Common myeloid progenitor, CD34-positive (primary cell): ENCODE data around the gene GRM1.

ENCODE experiments used
- CTCF ChIA-PET: fragments of 350-600 bp; sonication (Branson Sonifier 250); formaldehyde crosslinking; loops from one replicate; lab custom pipeline; 2021; ENCODE audit warnings: antibody characterized with exemption; lab: Charles Lee
- POLR2A ChIA-PET: fragments of 350-600 bp; sonication (Branson Sonifier 250); formaldehyde crosslinking; loops from one replicate; lab custom pipeline; 2021; ENCODE audit warnings: antibody characterized with exemption; lab: Charles Lee
- DNase-seq, 3 donors: peaks; one replicate each; pipeline versions ENCODE4 v3.0.0 to v3.0.0-alpha.2; 2013
- H3K27ac ChIP-seq, 2 experiments: 1 replicate in 1 of 2; 2 replicates in 1 of 2; pipeline ENCODE4 v1.7.0; 2013; ENCODE audit warnings: inconsistent platforms in 2 of 2, low read length in 2 of 2, mild to moderate bottlenecking in 2 of 2, low read depth in 1 of 2, moderate library complexity in 1 of 2; ENCODE audit not compliant: severe bottlenecking in 2 of 2, insufficient read depth in 1 of 2, poor library complexity in 1 of 2
- H3K27me3 ChIP-seq, 5 experiments: replicated peaks in 2 of 5; 1 replicate in 3 of 5; 2 replicates in 2 of 5; pipeline versions ENCODE4 v1.6.1 to v1.7.0; 2013; ENCODE audit warnings: low read length in 4 of 5, mild to moderate bottlenecking in 2 of 5, moderate library complexity in 2 of 5, inconsistent platforms in 1 of 5; ENCODE audit not compliant: insufficient read depth in 5 of 5, control insufficient read depth in 4 of 5
- H3K36me3 ChIP-seq, 4 experiments: 1 replicate in 2 of 4; 2 replicates in 2 of 4; pipeline versions ENCODE4 v1.6.1 to v1.7.0; 2013; ENCODE audit warnings: low read length in 3 of 4, control low read depth in 1 of 4, mild to moderate bottlenecking in 1 of 4; ENCODE audit not compliant: control insufficient read depth in 4 of 4, insufficient read depth in 4 of 4
- H3K4me1 ChIP-seq, 4 experiments: 1 replicate in 3 of 4; 2 replicates in 1 of 4; pipeline versions ENCODE4 v1.6.1 to v1.7.1; 2013; ENCODE audit warnings: low read length in 3 of 4, mild to moderate bottlenecking in 3 of 4, control low read depth in 1 of 4, inconsistent platforms in 1 of 4, moderate library complexity in 1 of 4; ENCODE audit not compliant: control insufficient read depth in 4 of 4, insufficient read depth in 4 of 4; ENCODE audit errors: control extremely low read depth in 1 of 4
- H3K4me3 ChIP-seq, 7 experiments: 1 replicate in 4 of 7; 2 replicates in 3 of 7; pipeline versions ENCODE4 v1.5.1 to v1.7.0; 2013; ENCODE audit warnings: mild to moderate bottlenecking in 7 of 7, low read length in 6 of 7, moderate library complexity in 6 of 7, inconsistent platforms in 2 of 7, low read depth in 2 of 7, control low read depth in 1 of 7; ENCODE audit not compliant: insufficient read depth in 4 of 7, control insufficient read depth in 1 of 7; ENCODE audit errors: extremely low read depth in 1 of 7
- H3K9me3 ChIP-seq, 5 experiments: 1 replicate in 4 of 5; 2 replicates in 1 of 5; pipeline versions ENCODE4 v1.6.1 to v1.7.1; 2013; ENCODE audit warnings: low read length in 4 of 5, mild to moderate bottlenecking in 2 of 5, inconsistent platforms in 1 of 5, low read depth in 1 of 5, moderate library complexity in 1 of 5; ENCODE audit not compliant: control insufficient read depth in 4 of 5, insufficient read depth in 2 of 5; ENCODE audit errors: control extremely low read depth in 1 of 5
- WGBS: methylation state at CpG from one replicate; pipeline ENCODE4 v1.1.5; 2013; ENCODE audit not compliant: insufficient coverage; 5-methylcytosine and 5-hydroxymethylcytosine counted together

The GRM1 gene

GRCh38 chr6:146341493-146342230 lies 312.8 kb downstream of the GRM1 start:
- WGBS: 100% methylated on average over 4 of the region's 7 CpGs
- CTCF ChIA-PET: interaction anchor here (0.6 kb wide), 1 partner anchor 63 kb away, joined by 3 read pairs; no protein-coding TSS in a partner anchor

GRCh38 chr6:146345598-146345997 lies 316.7 kb downstream of the GRM1 start:
- no peak overlapping the region for H3K4me3 ChIP-seq
- ChIA-PET CTCF (no interaction called here), POLR2A (no interaction called here)
- no peaks in the 10 kb centered on the region for H3K4me1 ChIP-seq
- H3K27ac ChIP-seq: no peak overlapping the region
- DNase-seq: no peak
- H3K27me3 ChIP-seq: no peaks in the 10 kb centered on the region
- no peaks in the 10 kb centered on the region for H3K9me3 ChIP-seq
- 100% methylated on average over 1 of the region's 1 CpG for WGBS
- no peaks in the 10 kb centered on the region for H3K36me3 ChIP-seq

More at GRCh38 chr6:146341493-146342230, 312.8 kb downstream of the GRM1 start:
- Histone ChIP-seq H3K36me3 (no peaks in the 10 kb centered on the region), H3K4me3 (no peak overlapping the region), H3K9me3 (no peaks in the 10 kb centered on the region), H3K27ac (no peak overlapping the region), H3K4me1 (no peaks in the 10 kb centered on the region), H3K27me3 (no peaks in the 10 kb centered on the region)
- POLR2A ChIA-PET: no interaction called here
- no peak for DNase-seq

GRCh38 chr6:146347090-146347489 lies 318.2 kb downstream of the GRM1 start:
- Histone ChIP-seq H3K36me3 (no peaks in the 10 kb centered on the region), H3K27me3 (no peaks in the 10 kb centered on the region), H3K4me1 (no peaks in the 10 kb centered on the region), H3K4me3 (no peak overlapping the region), H3K27ac (no peak overlapping the region), H3K9me3 (no peaks in the 10 kb centered on the region)
- no peak for DNase-seq
- CTCF ChIA-PET: no interaction called here
- 100% methylated on average over 1 of the region's 2 CpGs for WGBS
- POLR2A ChIA-PET: no interaction called here

- Histone ChIP-seq H3K9me3 (no peaks in the 10 kb centered on the region), H3K4me3 (no peak overlapping the region), H3K4me1 (no peaks in the 10 kb centered on the region), H3K27ac (no peak overlapping the region), H3K36me3 (no peaks in the 10 kb centered on the region), H3K27me3 (no peaks in the 10 kb centered on the region)
- DNase-seq: no peak
- 92% methylated on average over 2 of the region's 3 CpGs for WGBS
- ChIA-PET CTCF (no interaction called here), POLR2A (no interaction called here)
Measured at GRCh38 chr6:146347690-146348089, 318.8 kb downstream of the GRM1 start.

- POLR2A ChIA-PET: no interaction called here
- CTCF ChIA-PET: no interaction called here
Measured at GRCh38 chr6:146351018-146351417, 322.2 kb downstream of the GRM1 start.

GRCh38 chr6:146352163-146352562 lies 323.3 kb downstream of the GRM1 start:
- Histone ChIP-seq H3K36me3 (no peaks in the 10 kb centered on the region), H3K27me3 (peaks cover 0 to 4% (median 0%) of the 10 kb centered on the region in 5 experiments), H3K9me3 (no peaks in the 10 kb centered on the region), H3K27ac (no peak overlapping the region), H3K4me3 (no peak overlapping the region), H3K4me1 (no peaks in the 10 kb centered on the region)
- ChIA-PET CTCF (no interaction called here), POLR2A (no interaction called here)
- WGBS: 93% methylated on average over 5 of the region's 5 CpGs
- no peak for DNase-seq

More at GRCh38 chr6:146351018-146351417, 322.2 kb downstream of the GRM1 start:
- no peak for DNase-seq
- WGBS: 67% methylated on average over 3 of the region's 3 CpGs
- Histone ChIP-seq H3K27ac (no peak overlapping the region), H3K4me3 (no peak overlapping the region), H3K4me1 (no peaks in the 10 kb centered on the region), H3K36me3 (no peaks in the 10 kb centered on the region), H3K9me3 (no peaks in the 10 kb centered on the region), H3K27me3 (peaks cover 0 to 4% (median 0%) of the 10 kb centered on the region in 5 experiments)

- H3K4me1 ChIP-seq: peaks cover 0 to 13% (median 11%) of the 10 kb centered on the region in 4 experiments
- no peaks in the 10 kb centered on the region for H3K36me3 ChIP-seq
- H3K9me3 ChIP-seq: no peaks in the 10 kb centered on the region
- ChIA-PET CTCF (no interaction called here), POLR2A (no interaction called here)
- peaks cover 0 to 4% (median 0%) of the 10 kb centered on the region in 5 experiments for H3K27me3 ChIP-seq
- 100% methylated on average over 1 of the region's 3 CpGs for WGBS
- H3K4me3 ChIP-seq: no peak overlapping the region
- no peak for DNase-seq
- H3K27ac ChIP-seq: no peak overlapping the region
Measured at GRCh38 chr6:146354451-146354850, 325.6 kb downstream of the GRM1 start.
